Measurements from ENCODE around the gene ZNF709.
"Not testable (repeated sequence)": the region's sequence is repeated elsewhere in the genome, so short reads cannot be mapped to it uniquely, and the experiment has no call there.

ZNF709 gene

DNA sequence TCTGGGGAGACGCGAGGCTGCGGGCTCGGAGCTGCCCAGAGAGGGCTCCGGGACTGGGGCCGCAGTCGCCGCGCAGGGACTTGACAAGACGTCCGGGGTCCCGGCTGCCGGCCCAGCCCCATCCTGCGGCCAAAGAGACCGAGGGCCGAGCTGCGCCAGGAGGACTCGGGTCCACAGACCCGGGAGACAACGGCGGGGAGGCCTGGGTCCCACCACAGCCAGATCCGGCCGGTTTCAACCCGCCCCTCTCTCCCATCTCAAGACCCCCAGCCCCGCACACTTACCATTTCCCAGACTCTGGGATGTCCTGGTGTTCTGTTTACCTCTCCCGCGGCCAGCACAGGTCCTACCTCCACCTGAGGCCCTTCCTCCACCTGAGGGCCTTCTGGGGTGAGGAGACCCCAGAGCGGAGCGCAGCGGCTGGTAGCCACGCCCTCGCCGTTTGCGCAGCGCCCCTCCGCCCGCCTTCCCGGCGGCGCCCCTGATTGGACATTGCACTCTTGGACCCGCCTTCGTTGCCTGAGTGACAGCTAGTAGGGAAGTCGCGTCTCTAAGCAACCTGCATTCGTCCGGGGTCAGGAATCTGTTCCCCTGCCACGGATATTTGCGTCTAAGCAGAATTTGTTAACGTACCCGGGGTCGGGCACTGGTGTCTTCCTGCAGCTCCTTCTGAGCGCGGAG, at the start of gene ZNF709:
ZNF709 (minus strand) TSS at position 446 of the 681 bp plus-strand sequence; CDS start at position 287, 159 bp downstream.
- DNase-seq, result peak; percentile 87

GRCh38 chr19:12527034-12527836, 42.6 kb upstream of the ZNF709 start:
- DNase-seq, result no peak

DNA sequence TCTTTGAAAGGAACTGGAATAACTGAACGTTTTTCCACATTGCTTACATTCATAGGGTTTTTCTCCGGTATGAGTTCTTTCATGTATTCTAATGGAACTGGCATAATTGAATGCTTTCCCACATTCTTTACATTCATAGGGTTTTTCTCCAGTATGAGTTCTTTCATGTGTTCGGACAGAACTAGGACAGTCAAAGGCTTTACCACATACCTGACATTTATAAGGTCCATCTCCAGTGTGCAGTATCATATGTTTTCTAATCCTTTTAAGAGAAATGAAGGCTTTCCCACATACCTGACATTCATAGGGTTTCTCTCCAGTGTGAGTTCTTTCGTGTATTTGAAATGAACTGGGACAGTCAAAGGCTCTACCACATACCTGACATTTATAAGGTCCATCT, 41.9 kb upstream of the ZNF709 start:
- no peak for DNase-seq

DNA sequence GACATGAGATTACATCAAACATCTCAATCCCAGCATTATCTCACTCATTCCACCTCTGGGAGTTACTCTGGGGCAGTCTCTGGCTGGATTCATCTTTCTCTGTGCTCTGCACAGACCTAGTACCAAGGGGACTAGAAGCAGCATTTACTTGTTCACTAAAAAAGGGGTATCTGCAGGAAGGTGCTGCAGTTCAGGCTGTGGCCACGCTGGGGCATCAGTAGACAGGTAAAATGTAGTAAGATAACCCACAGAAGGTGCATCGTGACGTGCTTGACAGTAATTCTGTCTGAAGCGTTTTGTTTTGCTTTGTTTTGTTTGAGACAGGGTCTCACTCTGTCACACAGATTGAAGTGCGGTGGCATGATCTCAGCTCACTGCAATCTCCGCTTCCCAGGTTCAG, 37.4 kb upstream of the ZNF709 start:
- DNase-seq, result no peak

- DNase-seq, result no peak
These were observed 29.0 kb upstream of the ZNF709 start for GRCh38 chr19:12513531-12514061.

DNA sequence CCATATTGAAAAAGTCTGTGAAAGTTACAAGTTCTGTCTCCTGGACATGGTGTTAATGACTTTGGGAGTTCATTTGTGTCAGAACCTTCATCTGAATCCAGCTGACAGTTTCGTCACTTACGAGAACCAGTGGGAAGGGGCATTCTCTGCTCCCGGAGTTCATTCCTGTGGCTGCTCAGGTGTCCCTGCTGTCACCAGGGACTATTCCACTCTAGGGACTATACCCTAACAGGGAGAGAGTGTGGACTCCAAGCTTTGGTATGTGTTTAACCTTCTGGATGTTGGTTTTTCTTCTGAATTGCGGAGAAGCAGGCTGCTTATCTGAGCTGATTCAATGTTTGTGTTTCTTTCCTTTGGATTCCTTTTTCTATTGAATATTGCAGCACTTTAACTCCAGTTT, 12.4 kb upstream of the ZNF709 start:
- no peak for DNase-seq

GRCh38 chr19:12496480-12496879, 11.9 kb upstream of the ZNF709 start:
- no peak for DNase-seq

DNA sequence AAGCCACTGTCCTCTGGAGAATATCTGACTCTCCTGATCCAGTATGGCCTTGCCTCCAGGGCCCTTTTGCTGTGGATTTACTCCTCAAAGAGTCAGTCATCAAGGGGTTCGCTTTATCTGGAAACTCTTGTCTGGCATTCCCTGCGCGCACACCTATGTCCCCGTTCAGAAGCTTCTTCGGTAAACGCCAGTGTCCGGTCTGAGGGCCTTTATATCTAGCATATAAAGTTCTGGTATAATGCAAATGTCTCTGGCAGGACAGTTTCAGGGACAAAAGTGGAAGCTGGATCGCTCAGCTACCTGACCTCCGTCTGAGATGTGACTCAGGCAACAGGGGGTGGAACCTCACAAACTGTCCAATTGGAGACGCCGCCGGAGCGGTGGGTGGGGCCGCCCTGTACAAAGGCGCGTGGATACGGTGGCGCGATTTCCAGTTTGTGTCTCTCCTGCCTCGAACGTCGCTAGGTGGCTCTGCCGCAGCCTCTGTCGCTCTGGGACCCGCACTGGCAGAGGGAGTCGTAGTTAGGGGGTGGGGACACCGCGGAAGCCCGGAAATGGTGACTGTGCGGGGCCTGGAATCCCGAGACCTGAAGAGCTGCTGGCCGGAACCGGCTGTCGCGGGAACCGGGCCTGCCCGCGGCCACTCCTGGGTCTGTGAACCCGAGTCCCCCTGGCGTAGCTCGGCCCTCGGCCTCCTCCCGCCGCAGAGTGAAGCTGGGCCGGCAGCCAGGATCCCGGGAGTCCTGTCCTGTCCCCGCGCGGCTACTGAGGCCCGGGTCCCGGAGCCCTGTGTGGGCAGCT, 10.6 kb upstream of the ZNF709 start:
- DNase-seq, result peak; percentile 93

DNA sequence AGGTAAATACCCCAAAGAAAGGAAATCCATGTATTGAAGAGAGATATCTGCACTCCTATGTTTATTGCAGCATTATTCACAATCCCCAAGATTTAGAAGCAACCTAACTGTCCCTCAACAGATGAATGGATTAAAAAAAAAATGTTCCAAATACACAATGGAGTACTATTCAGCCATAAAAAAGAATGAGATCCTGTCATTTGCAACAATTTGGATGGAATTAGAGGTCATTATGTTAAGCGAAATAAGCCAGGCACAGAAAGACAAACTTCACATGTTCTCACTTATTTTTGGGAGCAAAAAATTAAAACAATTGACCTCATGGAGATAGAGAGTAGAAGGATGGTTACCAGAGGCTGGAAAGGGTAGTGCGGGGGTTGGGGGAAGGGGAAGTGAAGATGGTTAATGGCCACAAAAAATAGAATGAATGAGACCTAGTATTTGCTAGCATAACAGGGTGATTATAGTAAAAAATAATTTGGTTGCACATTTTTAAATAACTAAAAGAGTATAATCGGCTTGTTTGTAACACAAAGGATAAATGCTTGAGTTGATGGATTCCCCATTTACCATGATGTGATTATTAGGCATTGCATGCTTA, 9.7 kb upstream of the ZNF709 start:
- DNase-seq, result no peak

- DNase-seq, result not testable (repeated sequence)
These were observed 1.7 kb upstream of the ZNF709 start for GRCh38 chr19:12486265-12486783.

- DNase-seq, result no peak
These were observed 955 bp upstream of the ZNF709 start for GRCh38 chr19:12485571-12485970.

DNA sequence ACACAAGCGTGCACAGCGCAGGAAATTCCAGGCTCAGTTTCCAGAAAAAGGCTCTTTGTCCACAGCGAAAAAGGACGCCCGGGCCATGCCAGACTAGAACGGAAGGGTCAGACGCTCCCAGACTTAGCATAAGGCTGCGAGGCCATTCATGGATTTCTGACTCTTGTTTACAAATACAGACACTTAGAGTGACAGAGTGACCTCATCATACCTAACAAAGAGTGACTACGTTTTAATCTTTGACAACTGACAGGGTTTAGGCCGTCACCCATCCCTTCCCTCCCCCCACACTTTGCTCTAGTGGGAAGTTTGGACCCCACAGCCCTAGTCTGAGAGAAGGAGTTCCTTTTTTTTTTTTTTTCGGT, 418 bp upstream of the ZNF709 start:
- no peak for DNase-seq

DNA sequence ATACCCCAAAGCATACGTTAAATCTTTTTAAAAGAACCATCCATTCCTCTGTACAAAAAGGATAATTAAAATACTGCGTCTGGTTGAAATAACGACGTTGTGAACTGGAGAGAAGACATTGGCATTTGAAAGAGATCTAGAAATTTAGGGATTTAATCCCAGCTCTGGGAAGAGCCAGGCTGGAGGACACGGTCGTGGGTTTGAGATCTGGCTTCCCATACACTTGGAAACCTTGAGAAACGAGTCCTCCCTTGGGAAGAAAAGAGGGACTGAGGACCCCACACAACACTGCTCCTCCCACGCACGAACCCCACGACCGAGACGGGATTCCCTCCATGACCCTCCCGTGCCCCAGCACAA, 625 bp downstream of the ZNF709 start:
- no peak for DNase-seq

- DNase-seq, result no peak
These were observed 2.1 kb downstream of the ZNF709 start for GRCh38 chr19:12482509-12482886.

- no peak for DNase-seq
These were observed 2.7 kb downstream of the ZNF709 start for GRCh38 chr19:12481781-12482508.

DNA sequence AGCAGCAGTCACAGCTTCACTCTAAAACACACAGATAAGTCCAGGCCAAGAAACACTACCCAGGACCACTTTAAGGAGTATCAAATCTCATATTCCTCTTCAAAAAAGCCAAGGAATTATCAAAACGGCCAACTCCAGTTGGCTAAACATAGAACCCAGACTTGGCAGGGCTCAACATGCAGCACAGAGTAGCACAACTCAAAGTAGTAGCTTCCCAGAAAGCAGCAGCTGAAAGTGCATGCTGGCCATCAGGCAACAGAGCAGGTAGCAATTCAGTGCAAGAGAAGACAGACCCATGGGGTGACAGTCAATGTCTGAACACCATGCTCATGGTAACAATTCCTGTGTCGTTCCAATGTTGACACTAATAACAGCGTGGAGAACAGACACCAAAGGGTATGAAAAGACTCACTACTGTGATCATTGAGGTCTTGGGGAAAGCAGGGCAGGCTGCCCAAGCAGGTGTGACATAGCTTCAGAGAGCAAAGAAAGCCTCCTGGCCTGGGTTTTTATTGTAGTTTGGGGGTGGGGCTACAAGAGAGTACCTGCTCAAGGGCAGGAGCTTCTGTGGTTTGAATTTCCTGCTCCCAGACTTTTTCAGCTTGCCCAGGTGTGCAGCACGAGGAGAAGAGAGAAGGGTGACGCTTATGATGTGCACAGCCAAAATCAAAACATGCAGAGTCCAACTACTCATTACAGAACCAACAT, 6.2 kb downstream of the ZNF709 start:
- no peak for DNase-seq

GRCh38 chr19:12467651-12468050, 17.0 kb downstream of the ZNF709 start:
- not testable (repeated sequence) for DNase-seq

- DNase-seq, result no peak
These were observed 19.4 kb downstream of the ZNF709 start for GRCh38 chr19:12465211-12465610.

GRCh38 chr19:12464769-12465168, 19.8 kb downstream of the ZNF709 start:
- no peak for DNase-seq

DNA sequence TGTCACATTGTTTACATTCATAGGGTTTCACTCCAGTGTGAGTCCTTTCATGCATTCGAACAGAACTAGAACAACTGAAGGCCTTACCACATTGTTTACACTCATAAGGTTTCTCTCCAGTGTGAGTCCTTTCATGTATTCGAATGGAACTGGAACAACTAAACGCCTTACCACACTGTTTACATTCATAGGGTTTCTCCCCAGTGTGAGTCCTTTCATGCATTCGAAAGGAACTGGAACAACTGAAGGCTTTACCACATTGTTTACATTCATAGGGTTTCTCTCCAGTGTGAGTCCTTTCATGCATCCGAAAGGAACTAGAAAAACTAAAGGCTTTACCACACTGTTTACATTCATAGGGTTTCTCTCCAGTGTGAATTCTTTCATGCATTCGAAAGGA, 20.5 kb downstream of the ZNF709 start:
- not testable (repeated sequence) for DNase-seq

DNA sequence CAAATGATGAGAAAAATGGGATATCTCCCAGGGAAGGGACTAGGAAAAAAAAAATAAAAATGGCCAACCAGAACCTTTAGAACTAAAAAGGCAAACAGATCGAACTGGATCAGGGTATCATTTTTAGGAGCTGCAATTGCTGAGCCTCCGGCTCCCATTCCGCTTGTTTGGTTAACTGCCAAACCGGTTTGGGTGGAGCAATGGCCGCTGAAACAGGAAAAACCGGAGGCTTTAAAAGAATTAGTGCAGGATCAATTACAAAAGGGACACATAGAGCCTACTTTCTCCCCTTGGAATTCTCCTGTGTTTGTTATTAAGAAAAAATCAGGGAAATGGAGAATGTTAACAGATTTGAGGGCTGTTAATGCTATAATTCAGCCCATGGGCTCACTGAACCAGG, 31.1 kb downstream of the ZNF709 start:
- DNase-seq, result no peak
